Activated CD4-positive, alpha-beta T cell treated with anti-CD3 and anti-CD28 coated beads, Interleukin-2, amount 50 U/mL, for 16 hours (primary cell): ENCODE data around the gene SMIM10L1.

Source experiments
- DNase-seq: peaks from one replicate; pipeline ENCODE4 v3.0.0-alpha.2; 2020

Gene SMIM10L1

GRCh38 chr12:11202811-11203210, 31.8 kb downstream of the SMIM10L1 start:
- no peak for DNase-seq

- DNase-seq, result no peak
These were observed 33.2 kb downstream of the SMIM10L1 start for GRCh38 chr12:11204173-11204572.

GRCh38 chr12:11209113-11209512, 38.1 kb downstream of the SMIM10L1 start:
- no peak for DNase-seq
